Measurements from ENCODE around the gene CCDC186.

DNA sequence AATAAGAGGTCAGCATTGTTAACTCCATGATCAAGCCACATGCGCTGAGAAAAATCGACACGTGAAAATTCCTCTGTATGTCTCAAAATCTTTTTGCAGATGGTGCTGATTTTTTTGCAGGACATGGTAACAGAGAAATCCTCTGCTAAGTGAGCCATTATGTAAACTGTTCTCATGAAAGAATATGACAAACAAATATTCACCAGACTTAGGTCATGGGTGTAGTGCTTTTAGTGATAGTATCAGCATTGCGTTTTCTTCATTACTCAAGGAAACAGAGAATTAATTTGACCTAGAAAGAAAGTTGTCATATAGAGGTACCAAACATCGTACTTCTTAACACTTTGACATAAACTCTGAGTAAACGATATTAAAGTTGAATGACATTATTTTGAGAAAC, 95.7 kb downstream of the CCDC186 start:
- TF ChIP-seq POLR2A (IDR thresholded peaks at IDR 0.05; ENCODE audit: low read depth, low read length) = no peak
- no peak for TF ChIP-seq POLR2AphosphoS5 (IDR thresholded peaks at IDR 0.05; ENCODE audit: low read depth, low read length)
- TF ChIP-seq TAF1 (IDR thresholded peaks at IDR 0.05; ENCODE audit: low read depth, low read length) = no peak

Data from GM12891 (cell line).